ENCODE results near the gene MAPT.

Gene MAPT

DNA sequence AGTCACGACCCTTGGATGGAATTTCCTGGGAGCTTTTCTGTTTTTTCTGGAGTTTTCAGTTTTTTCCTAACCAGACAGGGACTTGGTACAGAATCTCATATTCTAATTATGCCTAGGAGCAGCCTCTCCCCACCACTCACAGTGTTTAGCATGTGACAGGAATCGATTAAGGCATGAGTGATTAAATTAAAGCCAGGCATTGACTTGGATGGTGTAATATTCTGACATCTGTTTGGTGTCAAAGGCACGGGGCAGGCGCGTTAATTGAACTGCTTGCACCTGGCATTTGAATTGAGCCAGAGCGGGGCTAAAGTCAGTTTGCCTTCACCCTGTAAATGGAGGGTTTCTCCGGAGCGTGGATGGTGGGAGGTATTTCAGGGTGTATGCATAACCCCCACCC lies 11.9 kb downstream of the MAPT start:
- TF ChIP-seq, protein P1, sequence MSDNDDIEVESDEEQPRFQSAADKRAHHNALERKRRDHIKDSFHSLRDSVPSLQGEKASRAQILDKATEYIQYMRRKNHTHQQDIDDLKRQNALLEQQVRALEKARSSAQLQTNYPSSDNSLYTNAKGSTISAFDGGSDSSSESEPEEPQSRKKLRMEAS (IDR thresholded peaks at IDR 0.05) = no peak
- TF ChIP-seq EP300 (IDR thresholded peaks at IDR 0.05; ENCODE audit: borderline replicate concordance) (no peak), FOXM1 (IDR thresholded peaks at IDR 0.05; ENCODE audit: borderline replicate concordance, low read depth) (no peak), NFIC (IDR thresholded peaks at IDR 0.05) (no peak), TCF12 (IDR thresholded peaks at IDR 0.05; ENCODE audit: low read depth) (no peak), YY1 (IDR thresholded peaks at IDR 0.05; ENCODE audit: low read depth) (no peak), TAF1 (IDR thresholded peaks at IDR 0.05; ENCODE audit: low read depth) (no peak), TEAD4 (IDR thresholded peaks at IDR 0.05) (no peak), ZBTB7A (IDR thresholded peaks at IDR 0.05; ENCODE audit: low read depth) (no peak), CEBPB (IDR thresholded peaks at IDR 0.05) (no peak), EGR1 (IDR thresholded peaks at IDR 0.05) (no peak), CREB1 (IDR thresholded peaks at IDR 0.05; ENCODE audit: low read depth) (no peak), RAD21 (IDR thresholded peaks at IDR 0.05; ENCODE audit: low read depth) (no peak)
- TF ChIP-seq, protein P2, sequence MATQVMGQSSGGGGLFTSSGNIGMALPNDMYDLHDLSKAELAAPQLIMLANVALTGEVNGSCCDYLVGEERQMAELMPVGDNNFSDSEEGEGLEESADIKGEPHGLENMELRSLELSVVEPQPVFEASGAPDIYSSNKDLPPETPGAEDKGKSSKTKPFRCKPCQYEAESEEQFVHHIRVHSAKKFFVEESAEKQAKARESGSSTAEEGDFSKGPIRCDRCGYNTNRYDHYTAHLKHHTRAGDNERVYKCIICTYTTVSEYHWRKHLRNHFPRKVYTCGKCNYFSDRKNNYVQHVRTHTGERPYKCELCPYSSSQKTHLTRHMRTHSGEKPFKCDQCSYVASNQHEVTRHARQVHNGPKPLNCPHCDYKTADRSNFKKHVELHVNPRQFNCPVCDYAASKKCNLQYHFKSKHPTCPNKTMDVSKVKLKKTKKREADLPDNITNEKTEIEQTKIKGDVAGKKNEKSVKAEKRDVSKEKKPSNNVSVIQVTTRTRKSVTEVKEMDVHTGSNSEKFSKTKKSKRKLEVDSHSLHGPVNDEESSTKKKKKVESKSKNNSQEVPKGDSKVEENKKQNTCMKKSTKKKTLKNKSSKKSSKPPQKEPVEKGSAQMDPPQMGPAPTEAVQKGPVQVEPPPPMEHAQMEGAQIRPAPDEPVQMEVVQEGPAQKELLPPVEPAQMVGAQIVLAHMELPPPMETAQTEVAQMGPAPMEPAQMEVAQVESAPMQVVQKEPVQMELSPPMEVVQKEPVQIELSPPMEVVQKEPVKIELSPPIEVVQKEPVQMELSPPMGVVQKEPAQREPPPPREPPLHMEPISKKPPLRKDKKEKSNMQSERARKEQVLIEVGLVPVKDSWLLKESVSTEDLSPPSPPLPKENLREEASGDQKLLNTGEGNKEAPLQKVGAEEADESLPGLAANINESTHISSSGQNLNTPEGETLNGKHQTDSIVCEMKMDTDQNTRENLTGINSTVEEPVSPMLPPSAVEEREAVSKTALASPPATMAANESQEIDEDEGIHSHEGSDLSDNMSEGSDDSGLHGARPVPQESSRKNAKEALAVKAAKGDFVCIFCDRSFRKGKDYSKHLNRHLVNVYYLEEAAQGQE (IDR thresholded peaks at IDR 0.05; ENCODE audit: low read depth) = no peak
- TF ChIP-seq, protein P3, sequence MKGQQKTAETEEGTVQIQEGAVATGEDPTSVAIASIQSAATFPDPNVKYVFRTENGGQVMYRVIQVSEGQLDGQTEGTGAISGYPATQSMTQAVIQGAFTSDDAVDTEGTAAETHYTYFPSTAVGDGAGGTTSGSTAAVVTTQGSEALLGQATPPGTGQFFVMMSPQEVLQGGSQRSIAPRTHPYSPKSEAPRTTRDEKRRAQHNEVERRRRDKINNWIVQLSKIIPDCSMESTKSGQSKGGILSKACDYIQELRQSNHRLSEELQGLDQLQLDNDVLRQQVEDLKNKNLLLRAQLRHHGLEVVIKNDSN (IDR thresholded peaks at IDR 0.05) = no peak

DNA sequence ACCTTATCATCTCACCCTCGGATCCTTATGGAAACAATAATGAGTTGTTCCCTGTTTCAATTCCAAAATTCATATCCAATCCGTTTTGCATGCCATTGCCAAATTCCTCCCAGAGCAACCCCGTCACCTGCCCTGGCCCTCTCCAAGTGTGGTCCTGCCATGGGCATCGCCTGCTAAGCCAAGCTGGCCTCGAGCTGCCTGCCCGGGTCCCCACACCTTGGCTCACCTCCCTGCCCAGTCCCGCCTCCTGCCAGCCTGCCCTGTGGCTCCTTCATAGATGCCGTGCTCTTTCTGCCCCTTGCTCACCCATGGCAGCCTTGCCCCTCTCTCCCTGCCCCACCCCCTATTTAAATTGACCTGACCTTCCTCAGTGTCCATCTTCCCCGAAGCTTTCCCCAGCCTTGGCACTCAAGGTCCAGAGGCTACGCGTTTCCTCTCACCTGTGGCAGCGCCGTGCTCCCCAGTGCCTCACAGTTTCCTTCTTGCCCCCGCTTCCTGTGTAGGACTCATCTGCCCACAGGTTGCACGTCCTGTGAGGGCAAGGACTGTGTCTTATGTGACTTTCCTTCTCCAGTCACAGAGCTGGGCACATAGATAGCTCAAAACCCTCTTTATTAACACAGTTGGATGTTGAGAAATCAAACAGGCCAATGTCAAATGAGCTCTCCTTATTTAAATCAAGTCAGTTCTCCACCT lies 12.7 kb downstream of the MAPT start:
- TF ChIP-seq YY1 (IDR thresholded peaks at IDR 0.05; ENCODE audit: low read depth) = no peak
- no peak for TF ChIP-seq TCF12 (IDR thresholded peaks at IDR 0.05; ENCODE audit: low read depth)
- TF ChIP-seq NFIC (IDR thresholded peaks at IDR 0.05) = no peak
- no peak for TF ChIP-seq CEBPB (IDR thresholded peaks at IDR 0.05)
- no peak for TF ChIP-seq TEAD4 (IDR thresholded peaks at IDR 0.05)
- TF ChIP-seq, protein P3 (IDR thresholded peaks at IDR 0.05) = no peak
- no peak for TF ChIP-seq CREB1 (IDR thresholded peaks at IDR 0.05; ENCODE audit: low read depth)
- TF ChIP-seq, protein P1 (IDR thresholded peaks at IDR 0.05) = no peak
- TF ChIP-seq TAF1 (IDR thresholded peaks at IDR 0.05; ENCODE audit: low read depth) = no peak
- TF ChIP-seq FOXM1 (IDR thresholded peaks at IDR 0.05; ENCODE audit: borderline replicate concordance, low read depth) = no peak
- TF ChIP-seq RAD21 (IDR thresholded peaks at IDR 0.05; ENCODE audit: low read depth) = no peak
- TF ChIP-seq EP300 (IDR thresholded peaks at IDR 0.05; ENCODE audit: borderline replicate concordance) = no peak
- no peak for TF ChIP-seq EGR1 (IDR thresholded peaks at IDR 0.05)
- TF ChIP-seq, protein P2 (IDR thresholded peaks at IDR 0.05; ENCODE audit: low read depth) = no peak
- TF ChIP-seq ZBTB7A (IDR thresholded peaks at IDR 0.05; ENCODE audit: low read depth) = no peak

DNA sequence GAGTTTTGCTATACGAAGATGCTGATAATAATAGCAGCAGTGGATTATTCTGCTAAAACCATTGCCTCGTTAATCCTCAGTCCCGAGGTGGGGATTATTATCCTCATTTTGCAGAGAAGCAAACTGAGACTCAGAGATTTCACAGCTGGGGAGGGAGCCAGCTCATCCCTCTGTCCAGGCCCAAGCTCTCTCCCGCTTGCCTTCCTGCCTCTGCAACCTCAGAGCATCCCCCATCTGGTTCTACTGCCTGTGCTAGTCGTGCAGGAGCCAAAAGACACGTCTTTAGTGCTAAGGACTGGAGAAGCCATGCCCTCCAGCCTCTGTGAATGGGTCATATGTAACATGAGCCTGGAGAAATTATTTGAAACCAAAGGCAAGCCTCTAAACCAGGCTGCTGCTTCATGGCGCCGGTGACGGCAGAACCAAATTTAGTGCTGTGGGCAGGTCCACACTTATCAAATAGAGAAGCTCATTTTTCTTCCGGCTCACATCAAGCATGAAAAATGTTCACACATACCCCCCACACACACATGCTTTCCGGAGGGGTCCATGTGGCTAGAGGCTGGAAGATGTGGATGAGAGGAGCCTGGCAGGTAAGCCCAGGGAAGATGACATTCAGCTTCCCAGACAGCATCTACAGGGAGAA lies 13.5 kb downstream of the MAPT start:
- TF ChIP-seq TAF1 (IDR thresholded peaks at IDR 0.05; ENCODE audit: low read depth) (no peak), YY1 (IDR thresholded peaks at IDR 0.05; ENCODE audit: low read depth) (no peak), FOXM1 (IDR thresholded peaks at IDR 0.05; ENCODE audit: borderline replicate concordance, low read depth) (no peak), TEAD4 (IDR thresholded peaks at IDR 0.05) (no peak), CEBPB (IDR thresholded peaks at IDR 0.05) (no peak)
- TF ChIP-seq, protein P2 (IDR thresholded peaks at IDR 0.05; ENCODE audit: low read depth) = no peak

DNA sequence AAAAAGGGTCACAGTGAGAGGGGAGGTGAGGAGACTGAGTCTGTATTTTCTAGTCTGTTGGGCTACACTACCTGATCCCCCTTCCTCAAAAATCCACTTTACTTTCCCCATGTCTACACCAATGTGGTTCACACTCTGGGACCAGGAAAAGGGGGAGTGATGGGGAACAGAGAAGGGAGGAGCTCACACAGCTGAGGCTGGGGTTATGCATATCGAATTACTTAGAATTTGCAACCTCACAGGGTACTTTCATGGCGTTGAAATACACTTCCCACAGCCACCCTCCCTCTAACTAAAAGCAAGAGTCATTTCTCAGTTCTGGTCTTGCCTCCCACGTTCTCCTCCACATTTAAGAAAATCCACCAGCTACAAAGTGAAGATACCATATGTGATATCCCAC lies 14.1 kb downstream of the MAPT start:
- TF ChIP-seq, protein P3 (IDR thresholded peaks at IDR 0.05) = no peak
- TF ChIP-seq FOXM1 (IDR thresholded peaks at IDR 0.05; ENCODE audit: borderline replicate concordance, low read depth) (no peak), EP300 (IDR thresholded peaks at IDR 0.05; ENCODE audit: borderline replicate concordance) (no peak), TAF1 (IDR thresholded peaks at IDR 0.05; ENCODE audit: low read depth) (no peak), CEBPB (IDR thresholded peaks at IDR 0.05) (no peak), YY1 (IDR thresholded peaks at IDR 0.05; ENCODE audit: low read depth) (no peak), EGR1 (IDR thresholded peaks at IDR 0.05) (no peak), TEAD4 (IDR thresholded peaks at IDR 0.05) (no peak), RAD21 (IDR thresholded peaks at IDR 0.05; ENCODE audit: low read depth) (no peak), NFIC (IDR thresholded peaks at IDR 0.05) (no peak), ZBTB7A (IDR thresholded peaks at IDR 0.05; ENCODE audit: low read depth) (no peak), CREB1 (IDR thresholded peaks at IDR 0.05; ENCODE audit: low read depth) (no peak), TCF12 (IDR thresholded peaks at IDR 0.05; ENCODE audit: low read depth) (no peak)
- TF ChIP-seq, protein P1 (IDR thresholded peaks at IDR 0.05) = no peak
- TF ChIP-seq, protein P2 (IDR thresholded peaks at IDR 0.05; ENCODE audit: low read depth) = no peak

Measured in Ishikawa (cell line).